ENCODE results near the gene DGAT2L6. TPM values are rescaled to one million over a fixed set of nuclear protein-coding genes. Genes with fewer than 3 reads are reported as not detected.
A peak's percentile ranks its signal among the peaks of the same experiment; 100 is the strongest.
"Not testable (repeated sequence)": the region's sequence is repeated elsewhere in the genome, so short reads cannot be mapped to it uniquely, and the experiment has no call there.

DGAT2L6 gene
- total RNA-seq, 1 donor from 2014 or later: not detected

DNA sequence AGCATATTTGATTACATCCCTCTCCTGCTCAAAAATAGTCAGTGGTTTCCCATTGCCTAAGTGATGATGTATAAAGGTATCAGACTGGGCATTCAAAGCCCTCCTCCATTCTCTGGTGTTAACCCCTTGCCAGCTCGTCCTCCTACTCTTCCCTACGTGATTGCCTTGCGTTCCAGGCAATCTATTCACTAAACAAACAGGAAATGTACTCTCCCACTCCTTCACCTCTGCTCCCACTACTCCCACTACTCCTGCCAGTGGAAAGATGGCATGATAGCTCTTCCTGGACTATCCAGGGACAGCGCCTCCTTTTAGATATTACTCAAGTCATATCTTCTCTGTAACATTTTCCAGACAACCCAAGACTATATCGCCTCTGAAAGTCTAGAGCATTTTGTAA, 5.8 kb downstream of the DGAT2L6 start:
- ATAC-seq (no peak), DNase-seq (no peak)
- intact Hi-C loops (cut with micrococcal nuclease): no loop called here

DNA sequence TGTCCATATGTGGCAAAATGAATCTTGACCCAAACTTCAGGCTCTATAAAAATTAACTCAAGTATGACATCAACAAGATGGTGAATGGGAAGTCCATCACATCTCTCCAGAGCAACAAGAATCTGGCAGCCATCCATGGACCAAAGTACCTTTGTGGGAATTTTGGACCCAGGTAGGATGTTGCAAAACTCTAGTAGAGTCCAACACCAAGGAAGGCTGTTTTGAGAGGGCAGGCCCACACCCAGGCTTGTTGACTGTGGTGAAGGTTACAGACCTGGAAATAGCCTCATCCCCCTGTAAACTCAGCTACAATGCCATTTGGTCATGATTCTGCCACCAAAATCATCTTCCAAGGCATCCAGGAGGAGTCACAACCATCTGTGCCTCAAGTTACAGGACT, 12.9 kb downstream of the DGAT2L6 start:
- no peak for DNase-seq
- intact Hi-C loops (cut with micrococcal nuclease): no loop called here
- no peak for ATAC-seq

DNA sequence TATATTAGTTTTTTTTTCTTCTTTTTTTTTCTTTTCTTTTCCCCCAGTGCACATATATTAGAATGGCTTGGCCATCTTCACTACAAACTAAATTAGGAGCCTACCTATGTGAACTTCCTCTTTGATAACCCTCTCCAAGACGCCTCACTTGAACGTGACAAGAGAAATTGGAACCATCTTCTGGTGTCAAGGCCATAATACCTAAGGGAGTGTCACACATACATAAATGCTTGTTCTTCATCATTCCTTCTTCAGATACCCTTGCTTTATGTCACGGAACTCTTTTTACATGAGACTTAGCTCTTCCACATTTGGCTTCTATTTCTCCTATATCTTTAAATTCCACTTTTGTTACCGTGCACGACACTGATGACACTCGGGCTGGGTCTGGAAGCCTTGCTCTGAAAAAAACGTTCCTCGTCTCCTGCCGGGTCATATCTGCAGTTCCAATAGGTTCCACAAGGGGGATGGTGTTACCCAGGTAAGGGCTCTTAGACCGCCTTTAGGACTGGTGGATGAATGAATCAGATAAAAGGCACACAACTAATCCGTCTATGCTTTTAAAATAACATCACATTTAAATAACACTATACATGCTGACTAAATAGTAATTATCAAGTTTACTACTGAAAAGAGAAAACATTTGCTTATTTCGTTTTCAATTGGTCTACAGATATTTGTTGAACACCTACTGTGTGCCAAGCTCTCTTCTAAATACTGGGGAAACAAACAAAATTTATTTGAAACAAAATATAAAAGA, 19.9 kb downstream of the DGAT2L6 start:
- DNase-seq: no peak
- intact Hi-C loops (cut with micrococcal nuclease): no loop called here
- peak; percentile 31 for ATAC-seq

DNA sequence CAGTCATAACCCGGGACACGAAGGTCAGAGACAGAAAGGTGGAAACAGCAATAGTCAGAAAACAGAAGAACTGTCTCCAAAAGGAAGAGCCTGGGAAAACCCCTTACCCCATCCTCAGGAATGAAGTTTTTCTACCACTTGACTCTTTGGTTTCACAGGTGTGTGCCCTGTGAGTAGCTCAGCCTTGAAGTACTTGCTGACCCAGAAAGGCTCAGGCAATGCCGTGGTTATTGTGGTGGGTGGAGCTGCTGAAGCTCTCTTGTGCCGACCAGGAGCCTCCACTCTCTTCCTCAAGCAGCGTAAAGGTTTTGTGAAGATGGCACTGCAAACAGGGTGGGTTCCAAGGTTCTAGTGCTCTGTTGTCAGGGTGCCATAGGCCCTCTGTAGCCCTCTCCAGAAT, 24.4 kb downstream of the DGAT2L6 start:
- intact Hi-C loops (cut with micrococcal nuclease): no loop called here
- ATAC-seq (no peak), DNase-seq (no peak)

DNA sequence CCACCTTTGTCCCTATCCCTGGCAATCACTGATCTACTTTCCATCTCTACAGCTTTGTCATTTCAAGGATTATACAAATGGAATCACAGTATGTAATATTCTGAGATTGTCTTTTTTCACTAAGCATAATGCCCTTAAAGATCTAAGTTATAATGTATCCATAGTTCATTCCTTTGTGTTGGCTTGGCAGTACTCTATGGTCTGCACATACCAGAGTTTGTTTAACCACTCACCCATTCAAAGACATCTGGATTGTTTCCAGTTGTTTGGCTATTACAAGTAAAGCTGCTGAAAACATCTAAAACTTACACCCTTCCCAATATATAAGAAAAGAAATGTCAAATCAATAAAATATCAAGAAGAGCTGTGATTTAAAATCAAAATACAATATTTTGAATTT, 31.2 kb downstream of the DGAT2L6 start:
- intact Hi-C loops (cut with micrococcal nuclease): no loop called here
- no peak for DNase-seq

DNA sequence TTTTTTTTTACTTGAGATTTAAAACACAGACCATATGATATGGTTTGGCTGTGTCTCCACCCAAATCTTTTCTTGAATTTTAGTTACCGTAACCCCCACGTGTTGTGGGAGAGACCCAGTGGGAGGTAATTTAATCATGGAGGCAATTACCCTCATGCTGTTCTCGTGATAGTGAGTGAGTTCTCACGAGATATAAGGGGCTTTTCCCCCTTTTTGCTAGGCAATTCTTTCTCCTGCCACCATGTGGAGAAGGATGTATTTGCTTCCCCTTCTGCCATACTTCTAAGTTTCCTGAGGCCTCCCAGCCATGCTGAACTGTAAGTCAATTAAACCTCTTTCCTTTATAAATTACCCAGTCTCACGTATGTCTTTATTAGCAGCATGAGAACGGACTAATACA, 32.3 kb downstream of the DGAT2L6 start:
- ATAC-seq; intact Hi-C loops (cut with micrococcal nuclease); DNase-seq: not testable (repeated sequence)

More for the DNA sequence above, 31.2 kb downstream of the DGAT2L6 start:
- ATAC-seq: no peak

DNA sequence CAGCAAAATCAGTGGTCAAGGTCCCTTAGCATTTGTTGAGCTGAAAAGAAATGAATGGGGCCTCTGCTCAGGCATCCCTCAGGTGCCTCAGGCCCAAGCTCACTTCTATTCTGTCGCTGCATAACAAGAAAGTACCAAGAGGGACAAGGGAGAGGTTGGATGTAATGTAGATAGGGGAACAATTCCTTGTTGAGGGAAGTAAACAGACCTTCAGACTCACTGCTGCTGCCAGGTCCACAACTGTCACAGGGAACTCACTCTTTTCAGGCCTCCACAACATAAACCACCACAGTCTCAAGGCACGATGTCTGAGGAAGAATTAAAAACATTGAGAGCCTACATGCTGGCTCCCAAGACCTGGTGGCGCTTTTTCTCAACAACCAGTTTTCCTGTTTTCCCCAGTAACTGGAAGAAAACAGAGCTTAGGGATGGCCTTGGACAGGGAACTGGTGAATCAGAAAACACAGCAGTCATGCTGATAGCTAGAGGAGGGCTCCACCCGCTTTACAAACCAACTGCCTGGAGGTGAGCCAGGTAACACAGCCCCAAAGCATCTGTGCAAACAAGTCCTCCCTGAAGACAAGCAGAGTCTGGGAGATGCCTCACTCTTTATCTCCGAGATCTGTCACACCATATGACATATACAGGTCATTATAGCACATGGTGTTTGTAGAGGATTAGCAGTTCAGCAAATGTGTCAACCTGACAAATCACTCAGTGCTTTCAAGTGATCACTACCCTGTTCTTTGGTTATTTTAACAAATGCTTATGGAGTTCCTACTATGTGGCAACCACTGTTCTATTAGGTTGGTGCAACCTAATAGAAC, 42.9 kb downstream of the DGAT2L6 start:
- ATAC-seq (peak; percentile 88), DNase-seq (peak; percentile 33)
- intact Hi-C loops (cut with micrococcal nuclease): no loop called here

DNA sequence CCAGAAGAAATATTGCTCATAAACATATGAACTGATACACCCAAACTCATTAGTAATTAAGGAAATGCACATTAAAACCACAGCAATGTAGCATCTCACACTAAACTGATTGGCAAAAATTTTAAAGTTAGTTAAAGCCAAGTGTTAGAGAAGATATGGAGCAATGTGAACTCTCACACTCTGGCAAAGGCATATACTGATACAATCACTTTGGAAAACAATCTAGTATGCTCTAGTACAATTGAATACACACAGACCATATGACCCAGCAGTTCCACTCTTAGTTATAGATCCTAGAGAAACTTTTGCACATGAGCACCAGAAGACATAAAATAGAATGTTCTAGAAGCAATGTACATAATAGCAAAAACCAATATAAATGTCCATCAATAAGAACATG, 48.8 kb downstream of the DGAT2L6 start:
- intact Hi-C loops (cut with micrococcal nuclease): no loop called here
- ATAC-seq (no peak), DNase-seq (no peak)

DNA sequence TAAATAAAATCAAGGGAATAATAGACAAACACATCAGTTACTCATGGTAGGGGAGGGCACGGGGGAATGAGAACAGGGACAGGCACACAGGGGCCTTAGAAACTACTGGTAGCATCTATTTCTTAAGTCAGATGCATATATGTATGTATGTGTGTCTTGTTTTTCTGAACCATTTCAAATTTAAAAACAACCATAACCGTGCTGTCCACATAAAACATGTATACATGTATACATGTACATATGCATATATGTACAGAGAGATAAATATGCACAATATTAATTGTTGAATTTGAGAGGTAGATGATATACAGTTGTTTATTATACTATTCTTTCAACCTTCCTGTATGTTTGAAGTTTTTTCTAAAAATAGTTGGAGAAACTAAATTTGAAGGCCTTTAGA, 49.4 kb downstream of the DGAT2L6 start:
- intact Hi-C loops (cut with micrococcal nuclease): no loop called here
- ATAC-seq (no peak), DNase-seq (no peak)

DNA sequence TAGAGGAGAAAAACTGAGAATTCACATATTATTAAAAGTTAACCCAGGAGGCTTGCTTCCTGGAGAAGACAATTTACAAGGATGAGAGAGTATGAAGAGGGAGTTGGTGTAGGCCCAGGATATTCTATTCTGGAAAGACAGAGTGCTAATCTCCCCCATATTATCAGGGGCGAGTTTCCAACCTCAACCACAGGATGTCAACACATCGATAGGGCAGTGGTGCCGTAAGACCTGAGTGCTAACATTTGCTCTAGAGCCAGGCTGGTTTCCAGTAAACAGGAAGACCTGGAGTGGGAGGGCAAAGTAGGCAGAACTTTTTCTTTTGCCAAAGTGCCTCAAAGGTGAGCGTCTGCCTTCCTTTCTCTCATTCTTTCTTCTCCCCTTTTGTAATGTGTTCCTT, 54.4 kb downstream of the DGAT2L6 start:
- ATAC-seq: peak; percentile 43
- DNase-seq: no peak
- intact Hi-C loops (cut with micrococcal nuclease): no loop called here

DNA sequence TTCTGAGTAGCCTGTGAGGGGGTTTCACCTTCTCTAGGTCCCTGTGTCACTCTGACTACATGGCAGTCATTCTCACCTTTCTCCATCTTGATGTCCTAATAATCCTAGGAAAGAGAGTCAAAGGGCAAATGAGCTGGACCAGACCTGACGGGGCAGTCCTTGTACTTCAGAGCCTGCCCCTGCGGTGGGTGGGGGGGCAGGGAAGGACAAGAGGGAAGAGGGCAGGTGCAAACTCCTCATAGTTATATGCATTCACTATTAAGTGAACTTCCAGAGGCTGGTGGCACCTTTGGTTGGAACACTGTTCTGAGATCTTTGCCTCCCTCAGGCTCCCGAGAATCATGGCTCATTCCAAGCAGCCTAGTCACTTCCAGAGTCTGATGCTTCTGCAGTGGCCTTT, 57.1 kb downstream of the DGAT2L6 start, which contains the start of gene AWAT1:
Gene AWAT1 (plus strand): TSS at position 301 of the 400 bp plus-strand sequence. CDS start 41 bp downstream, at position 342.
- ATAC-seq (no peak), DNase-seq (no peak)
- intact Hi-C loops (cut with micrococcal nuclease): no loop called here

DNA sequence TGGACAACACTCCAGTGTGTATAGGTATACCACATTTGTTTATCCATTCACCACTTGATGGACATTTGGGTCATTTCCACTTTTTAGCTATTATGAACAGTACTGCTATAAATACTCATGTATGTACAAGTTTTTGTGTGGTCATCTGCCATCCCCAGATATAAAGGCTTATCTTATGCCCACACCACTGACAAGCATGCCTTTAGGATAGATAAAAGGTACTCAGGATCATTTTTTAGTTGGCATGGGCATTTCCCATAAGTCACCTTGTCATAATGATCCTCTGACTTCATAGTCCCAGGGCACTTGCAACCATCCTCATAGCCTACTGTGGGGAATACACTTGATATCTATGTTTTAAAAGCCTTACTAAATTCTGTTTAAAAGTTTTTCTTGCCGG, 63.5 kb downstream of the DGAT2L6 start:
- no peak for ATAC-seq
- intact Hi-C loops (cut with micrococcal nuclease): no loop called here
- no peak for DNase-seq

DNA sequence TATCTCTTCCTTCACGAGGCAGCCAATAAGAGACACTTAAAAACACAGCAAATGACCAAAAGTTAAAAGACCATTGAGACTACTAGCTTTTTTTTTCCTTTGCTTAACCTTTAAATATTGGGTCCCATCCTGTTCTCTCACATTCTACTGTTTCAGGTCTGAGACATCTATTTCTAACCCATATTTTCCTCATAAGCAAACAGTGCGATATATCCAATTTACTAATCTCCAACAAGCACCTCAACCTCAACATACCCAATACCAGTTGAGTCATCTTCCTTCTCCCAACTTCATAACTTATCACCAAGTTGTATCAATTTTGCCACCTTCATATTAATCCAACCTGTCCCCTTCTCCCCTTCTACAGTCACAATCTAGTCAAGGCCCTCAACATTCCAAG, 64.2 kb downstream of the DGAT2L6 start:
- DNase-seq (no peak), ATAC-seq (no peak)
- intact Hi-C loops (cut with micrococcal nuclease): no loop called here

DNA sequence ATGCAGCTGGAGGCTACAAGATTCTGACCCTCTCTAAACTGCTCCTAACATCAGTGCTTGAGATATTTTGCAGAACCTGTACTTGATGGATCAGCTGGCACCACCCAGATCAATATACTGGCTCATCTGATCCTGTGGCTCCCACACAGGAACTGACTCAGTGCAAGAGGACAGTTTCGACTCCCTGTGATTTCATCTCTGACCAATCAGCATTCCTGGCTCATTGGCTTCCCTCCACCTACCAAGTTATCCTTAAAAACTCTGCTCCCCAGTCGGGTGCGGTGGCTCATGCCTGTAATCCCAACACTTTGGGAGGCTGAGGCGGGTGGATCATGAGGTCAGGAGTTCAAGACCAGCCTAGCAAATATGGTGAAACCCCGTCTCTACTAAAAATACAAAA, 66.3 kb downstream of the DGAT2L6 start:
- intact Hi-C loops (cut with micrococcal nuclease); ATAC-seq; DNase-seq: not testable (repeated sequence)

DNA sequence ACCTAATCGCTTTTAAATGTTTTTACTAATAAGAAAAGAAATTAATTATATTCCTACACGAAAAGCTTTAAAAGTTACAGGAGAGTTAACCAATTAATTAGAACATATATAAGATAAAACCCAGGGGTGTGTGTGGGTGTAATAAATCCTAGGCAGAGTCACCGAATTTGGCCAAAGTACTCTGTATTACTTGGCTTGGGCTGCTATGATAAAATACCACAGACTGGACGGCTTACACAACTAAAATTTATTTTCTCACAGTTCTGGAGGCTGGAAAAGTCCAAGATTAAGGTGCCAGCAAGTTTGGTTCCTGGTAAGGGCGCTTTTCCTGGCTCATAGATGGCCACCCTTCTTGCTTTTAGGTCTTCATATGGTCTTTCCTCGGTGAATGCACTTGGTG, 67.6 kb downstream of the DGAT2L6 start:
- ATAC-seq: peak; percentile 27
- intact Hi-C loops (cut with micrococcal nuclease): no loop called here
- DNase-seq: no peak

DNA sequence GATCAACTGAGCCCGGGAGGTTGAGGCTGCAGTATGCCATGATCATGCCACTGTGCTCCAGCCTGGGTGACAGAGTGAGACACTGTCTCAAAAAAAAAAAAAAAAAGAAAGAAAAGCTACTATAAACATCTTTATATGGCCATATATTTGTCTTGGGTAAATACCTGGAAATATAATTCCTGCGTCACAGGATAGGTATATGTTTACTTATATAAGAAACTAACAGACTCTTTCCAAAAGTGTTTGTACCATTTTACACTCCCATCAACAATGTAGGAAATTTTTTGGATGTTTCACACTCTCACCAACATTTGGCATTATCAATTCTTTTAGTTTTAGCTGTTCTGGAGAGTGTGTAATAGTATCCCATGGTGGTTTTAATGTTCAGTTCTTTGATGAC, 70.0 kb downstream of the DGAT2L6 start:
- ATAC-seq: no peak

DNA sequence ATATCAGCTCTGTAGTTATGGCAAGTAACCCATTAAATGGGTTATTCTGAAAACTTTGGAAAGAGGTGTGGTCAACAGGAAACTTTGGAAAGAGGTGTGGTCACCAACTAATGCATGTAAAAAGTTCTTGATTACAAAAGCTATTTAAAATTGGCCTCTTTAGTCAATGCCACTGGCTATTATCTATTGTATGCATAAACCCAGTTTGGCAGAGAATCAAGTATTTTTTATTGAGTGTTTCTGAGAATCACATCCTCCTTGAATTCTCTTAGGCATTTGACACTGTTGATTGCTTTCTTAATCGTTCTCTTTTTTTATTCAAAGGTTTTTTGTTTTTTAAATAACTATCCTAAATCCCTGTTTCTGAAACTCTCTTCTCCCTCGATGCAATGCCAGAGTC, 75.2 kb downstream of the DGAT2L6 start:
- DNase-seq (no peak), ATAC-seq (no peak)
- intact Hi-C loops (cut with micrococcal nuclease): no loop called here

More for the DNA sequence above, 70.0 kb downstream of the DGAT2L6 start:
- DNase-seq: no peak
- intact Hi-C loops (cut with micrococcal nuclease): no loop called here

DNA sequence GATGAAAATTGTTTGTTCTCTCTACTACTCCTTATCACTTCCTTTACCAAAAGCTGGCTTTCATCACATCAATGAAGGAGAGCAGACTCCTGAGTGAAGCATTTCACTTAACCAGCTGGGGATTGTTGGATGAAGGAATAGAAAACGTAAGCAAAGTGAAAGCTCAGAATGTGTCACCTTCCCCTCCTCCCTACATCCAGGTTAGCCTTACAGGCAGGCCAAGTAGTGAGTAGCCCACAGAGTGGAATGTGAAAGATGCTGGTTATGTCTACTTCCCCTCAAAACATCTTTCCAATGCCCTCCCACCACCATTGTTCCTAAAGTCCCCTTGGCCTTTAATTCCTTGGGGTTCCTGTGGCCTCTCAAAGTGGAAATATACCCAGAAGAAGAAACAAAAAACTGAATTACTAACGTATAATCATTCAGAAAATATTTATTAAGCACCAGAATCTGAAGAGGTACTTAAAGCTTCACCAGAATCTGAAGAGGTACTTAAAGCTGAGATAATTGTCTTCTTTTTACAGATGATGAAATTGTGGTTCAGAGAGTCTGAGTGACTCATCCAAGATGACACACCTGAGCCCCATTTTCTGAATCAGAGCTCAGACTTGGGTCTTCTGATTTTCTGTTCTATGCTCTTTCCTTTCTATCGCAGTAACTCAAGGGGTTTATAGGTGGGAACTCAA, 76.2 kb downstream of the DGAT2L6 start:
- ATAC-seq: no peak
- intact Hi-C loops (cut with micrococcal nuclease): no loop called here
- DNase-seq: no peak

DNA sequence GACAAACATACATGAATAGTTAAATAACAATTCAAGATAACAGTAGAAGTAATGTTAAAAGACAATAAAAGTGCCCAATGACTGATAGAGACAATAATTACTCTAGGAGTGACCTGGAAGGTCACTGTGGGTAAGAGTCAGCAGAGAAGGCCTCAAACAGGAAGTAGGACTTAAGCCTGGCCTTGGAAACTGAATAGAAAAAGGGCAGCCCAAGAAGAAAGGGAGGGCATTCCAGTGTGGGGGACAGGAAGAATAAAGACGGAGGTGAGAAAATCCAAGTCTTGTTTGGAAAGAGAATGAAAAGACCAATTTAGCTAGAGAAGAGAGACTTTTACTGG, 76.7 kb downstream of the DGAT2L6 start:
- DNase-seq (no peak), ATAC-seq (no peak)
- intact Hi-C loops (cut with micrococcal nuclease): no loop called here

DNA sequence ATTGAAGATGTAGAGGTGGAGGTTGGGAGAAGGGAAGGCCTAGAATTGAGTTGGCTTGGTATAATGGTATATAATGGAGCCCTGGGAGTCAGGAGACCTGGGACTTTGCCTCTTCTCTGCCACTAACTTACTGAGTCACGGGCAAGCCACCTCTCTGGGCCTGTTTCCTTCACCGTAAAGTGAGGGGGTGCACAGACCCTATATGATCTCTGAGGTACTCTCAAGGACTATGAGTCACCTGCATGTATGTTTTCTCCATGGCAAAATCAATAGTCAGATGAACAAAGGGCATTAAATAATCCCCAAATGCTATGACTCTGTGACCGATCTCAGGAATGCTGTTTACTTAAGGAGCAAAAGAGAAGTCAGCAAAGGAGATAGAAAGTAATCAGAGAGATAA, 77.6 kb downstream of the DGAT2L6 start:
- ATAC-seq (no peak), DNase-seq (no peak)
- intact Hi-C loops (cut with micrococcal nuclease): no loop called here
